ENCODE results near the gene PEX26.

PEX26 gene

DNA sequence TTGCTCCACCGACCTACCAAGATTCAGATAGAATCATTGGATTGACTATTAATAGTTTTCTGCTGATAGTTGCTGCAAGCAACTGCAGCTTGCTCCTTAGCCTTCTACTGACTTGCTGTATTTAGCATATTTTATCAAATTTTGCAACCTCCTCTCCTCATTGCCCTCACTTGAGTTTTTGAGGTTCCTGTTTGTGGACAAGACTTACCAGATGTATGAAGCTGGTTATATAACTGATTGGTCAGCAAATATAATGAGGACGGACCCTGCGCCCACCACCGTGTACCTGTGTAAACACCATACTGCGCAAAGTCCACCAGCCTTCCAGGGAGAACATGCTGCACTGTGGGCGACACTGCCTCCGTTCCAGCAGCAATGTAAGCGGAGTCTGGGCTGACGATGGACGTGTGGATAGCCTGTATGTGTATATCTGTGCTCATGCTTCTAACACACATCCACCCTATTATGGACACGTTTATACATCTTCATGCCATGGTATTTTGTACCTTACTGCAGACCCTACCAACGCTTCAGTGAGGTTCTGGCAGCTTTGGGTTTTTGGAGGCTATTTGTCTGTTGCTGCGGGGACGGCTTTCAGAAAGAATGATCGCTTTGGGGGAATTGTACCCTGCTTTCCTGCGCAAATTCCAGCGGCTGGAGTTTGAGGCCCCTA, 70.6 kb downstream of the PEX26 start:
- no peak for DNase-seq (ENCODE audit: low read depth)
- TF ChIP-seq, protein P1, sequence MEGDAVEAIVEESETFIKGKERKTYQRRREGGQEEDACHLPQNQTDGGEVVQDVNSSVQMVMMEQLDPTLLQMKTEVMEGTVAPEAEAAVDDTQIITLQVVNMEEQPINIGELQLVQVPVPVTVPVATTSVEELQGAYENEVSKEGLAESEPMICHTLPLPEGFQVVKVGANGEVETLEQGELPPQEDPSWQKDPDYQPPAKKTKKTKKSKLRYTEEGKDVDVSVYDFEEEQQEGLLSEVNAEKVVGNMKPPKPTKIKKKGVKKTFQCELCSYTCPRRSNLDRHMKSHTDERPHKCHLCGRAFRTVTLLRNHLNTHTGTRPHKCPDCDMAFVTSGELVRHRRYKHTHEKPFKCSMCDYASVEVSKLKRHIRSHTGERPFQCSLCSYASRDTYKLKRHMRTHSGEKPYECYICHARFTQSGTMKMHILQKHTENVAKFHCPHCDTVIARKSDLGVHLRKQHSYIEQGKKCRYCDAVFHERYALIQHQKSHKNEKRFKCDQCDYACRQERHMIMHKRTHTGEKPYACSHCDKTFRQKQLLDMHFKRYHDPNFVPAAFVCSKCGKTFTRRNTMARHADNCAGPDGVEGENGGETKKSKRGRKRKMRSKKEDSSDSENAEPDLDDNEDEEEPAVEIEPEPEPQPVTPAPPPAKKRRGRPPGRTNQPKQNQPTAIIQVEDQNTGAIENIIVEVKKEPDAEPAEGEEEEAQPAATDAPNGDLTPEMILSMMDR (IDR thresholded peaks at IDR 0.05; ENCODE audit: low read length, missing control alignments), result no peak
- H3K4me3 ChIP-seq (replicated peaks; ENCODE audit: low read depth, low read length), result no peak overlapping the region

DNA sequence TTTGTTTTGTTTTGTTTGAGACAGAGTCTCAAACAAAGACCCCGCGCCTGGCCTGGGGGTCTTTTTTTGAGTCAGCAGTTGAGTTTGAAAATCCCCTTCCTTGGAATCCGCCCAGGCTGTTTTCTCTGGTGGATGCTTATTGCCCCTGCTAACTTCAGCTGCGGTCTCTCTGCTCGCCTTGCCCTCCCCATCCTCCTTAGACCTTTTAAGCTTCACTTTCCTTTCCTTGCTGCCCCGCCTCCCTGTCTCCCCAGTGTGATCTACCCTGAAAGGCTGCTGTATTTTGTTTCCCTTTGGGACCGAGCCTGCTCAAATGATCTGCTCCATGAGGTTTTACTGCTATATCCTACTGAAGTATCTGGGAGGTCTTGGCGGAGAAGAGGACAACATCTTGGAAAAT, 74.7 kb downstream of the PEX26 start:
- DNase-seq (ENCODE audit: low read depth), result no peak
- TF ChIP-seq, protein P1 (IDR thresholded peaks at IDR 0.05; ENCODE audit: low read length, missing control alignments), result no peak
- H3K4me3 ChIP-seq (replicated peaks; ENCODE audit: low read depth, low read length), result no peak overlapping the region

DNA sequence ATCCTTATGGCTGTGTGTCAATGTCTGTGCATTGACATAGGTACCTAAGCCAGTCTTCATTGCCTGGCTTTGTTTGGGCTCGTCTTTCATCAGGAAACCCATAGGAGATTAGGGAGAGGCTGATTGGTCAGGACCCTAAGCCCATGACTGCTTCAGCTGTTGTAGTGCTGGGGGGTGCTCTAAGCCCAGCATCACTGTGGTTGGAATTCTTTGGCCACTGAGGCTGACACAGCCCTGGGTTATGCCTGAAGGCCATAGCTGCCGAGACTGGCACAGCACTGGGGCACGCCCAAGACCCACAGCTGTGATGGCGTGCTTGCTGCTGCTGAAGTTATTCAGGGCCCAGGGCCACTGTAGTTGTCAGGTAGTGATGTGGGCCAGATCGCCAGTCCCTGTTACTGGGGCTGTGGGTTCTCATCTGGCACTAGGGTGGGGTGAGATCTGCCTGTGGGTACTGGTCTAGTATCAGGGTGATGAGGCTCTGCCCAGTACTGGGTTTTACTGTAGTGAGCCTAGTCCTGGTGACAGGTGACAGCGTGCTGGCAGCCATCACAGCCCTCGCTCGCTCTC, 77.1 kb downstream of the PEX26 start:
- H3K4me3 ChIP-seq (replicated peaks; ENCODE audit: low read depth, low read length), result no peak overlapping the region
- TF ChIP-seq, protein P1 (IDR thresholded peaks at IDR 0.05; ENCODE audit: low read length, missing control alignments), result no peak
- no peak for DNase-seq (ENCODE audit: low read depth)

Data from fibroblast of pulmonary artery (primary cell).